ENCODE measurements around the gene BRAT1.

The BRAT1 gene

GRCh38 chr7:2521341-2521745, 34.0 kb downstream of the BRAT1 start:
- no peak for TF ChIP-seq CTCF (IDR thresholded peaks at IDR 0.05; ENCODE audit: insufficient read depth, missing control alignments)
- no peak for FAIRE-seq

GRCh38 chr7:2520761-2521290, 34.5 kb downstream of the BRAT1 start:
- no peak for TF ChIP-seq CTCF (IDR thresholded peaks at IDR 0.05; ENCODE audit: insufficient read depth, missing control alignments)
- no peak for FAIRE-seq
- DNase-seq (ENCODE audit: insufficient read length, low spot score): no peak

More at GRCh38 chr7:2521341-2521745, 34.0 kb downstream of the BRAT1 start:
- DNase-seq (ENCODE audit: insufficient read length, low spot score): no peak

- DNase-seq (ENCODE audit: insufficient read length, low spot score): peak; percentile 68
- FAIRE-seq: no peak
- TF ChIP-seq CTCF (IDR thresholded peaks at IDR 0.05; ENCODE audit: insufficient read depth, missing control alignments): no peak
Observed at GRCh38 chr7:2520131-2520760, 35.1 kb downstream of the BRAT1 start.

GRCh38 chr7:2519119-2519930, 36.0 kb downstream of the BRAT1 start, which contains the start of gene LFNG:
TSS of gene LFNG (plus strand) at chr7:2519774. CDS start at chr7:2519862, 88 bp downstream.
- DNase-seq (ENCODE audit: insufficient read length, low spot score) (peak; percentile 99), FAIRE-seq (no peak)
- no peak for TF ChIP-seq CTCF (IDR thresholded peaks at IDR 0.05; ENCODE audit: insufficient read depth, missing control alignments)

- FAIRE-seq (no peak), DNase-seq (ENCODE audit: insufficient read length, low spot score) (no peak)
- TF ChIP-seq CTCF (IDR thresholded peaks at IDR 0.05; ENCODE audit: insufficient read depth, missing control alignments): no peak
Observed at GRCh38 chr7:2518737-2519118, 36.6 kb downstream of the BRAT1 start.

- no peak for DNase-seq (ENCODE audit: insufficient read length, low spot score)
Observed at GRCh38 chr7:2517678-2518507, 37.4 kb downstream of the BRAT1 start.

More at GRCh38 chr7:2517678-2518507, 37.4 kb downstream of the BRAT1 start:
- no peak for FAIRE-seq
- TF ChIP-seq CTCF (IDR thresholded peaks at IDR 0.05; ENCODE audit: insufficient read depth, missing control alignments): no peak

Measured in D721Med (cell line).